Dermis microvascular lymphatic vessel endothelial cell (primary cell): ENCODE measurements around the gene ADGRL1. TPM values are rescaled to one million over a fixed set of nuclear protein-coding genes. Genes with fewer than 3 reads are reported as not detected.
"Not testable (repeated sequence)": the region's sequence is repeated elsewhere in the genome, so short reads cannot be mapped to it uniquely, and the experiment has no call there.

Experiments used
- DNase-seq, 2 donors: peaks; one replicate each; pipeline versions ENCODE4 v3.0.0 to v3.0.0-alpha.2; 2010; ENCODE audit warnings: low read depth in 2 of 2
- total RNA-seq: library from RNA; depleted of rRNA; stranded (reverse); fragments of >200 nt; gene quantifications from 2 replicates; pipeline ENCODE4 v1.2.1, GENCODE V29; 2014

Gene ADGRL1
- total RNA-seq: 3.2 and 9.5 TPM in 2 replicates

DNA sequence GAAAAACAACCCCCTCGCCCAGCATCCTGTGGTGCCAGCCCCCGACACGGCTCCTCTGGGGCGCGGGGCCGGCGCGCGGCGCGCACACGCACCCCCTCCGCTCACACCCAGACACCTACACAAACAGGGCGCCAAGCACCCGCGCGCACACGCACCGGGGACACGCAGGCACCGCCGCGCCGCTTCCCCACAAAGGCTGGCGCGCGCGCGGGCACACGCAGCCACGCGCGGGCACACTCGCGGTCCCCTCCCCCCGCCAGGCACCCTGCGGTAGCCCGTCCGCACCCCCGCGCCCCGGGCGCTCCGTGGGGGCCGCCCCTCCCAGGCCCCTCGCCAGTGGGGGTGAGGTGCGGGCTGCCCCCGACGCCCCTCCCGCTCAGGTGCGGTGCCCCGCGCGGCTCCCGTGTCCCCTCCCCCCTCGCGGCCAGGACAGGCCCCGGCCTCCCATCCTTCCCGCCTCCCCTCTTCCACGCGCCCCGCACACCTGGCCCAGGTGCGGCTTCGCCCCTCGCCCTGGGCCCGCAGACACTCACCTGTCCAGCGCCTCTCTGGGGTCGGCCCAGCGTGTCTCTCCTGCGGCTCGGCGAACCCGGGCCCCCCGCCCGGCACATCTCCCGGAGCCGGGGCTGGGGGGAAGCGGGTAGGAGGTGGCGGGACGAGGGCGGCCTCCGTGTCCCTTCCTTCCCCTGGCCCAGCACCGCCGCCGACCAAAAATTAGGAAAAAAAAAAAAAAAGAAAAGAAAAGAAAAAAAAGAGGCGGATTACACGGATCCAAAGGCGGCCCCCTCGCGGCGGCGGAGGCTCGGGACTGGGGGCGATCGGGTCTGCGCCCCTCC, at the start of gene ADGRL1:
Gene ADGRL1 (minus strand): TSS at position 718 of the 836 bp plus-strand sequence. CDS start 22,567 bp downstream, outside the sequence.
- DNase-seq: peak in 1 of 2 donors; percentile 7

DNA sequence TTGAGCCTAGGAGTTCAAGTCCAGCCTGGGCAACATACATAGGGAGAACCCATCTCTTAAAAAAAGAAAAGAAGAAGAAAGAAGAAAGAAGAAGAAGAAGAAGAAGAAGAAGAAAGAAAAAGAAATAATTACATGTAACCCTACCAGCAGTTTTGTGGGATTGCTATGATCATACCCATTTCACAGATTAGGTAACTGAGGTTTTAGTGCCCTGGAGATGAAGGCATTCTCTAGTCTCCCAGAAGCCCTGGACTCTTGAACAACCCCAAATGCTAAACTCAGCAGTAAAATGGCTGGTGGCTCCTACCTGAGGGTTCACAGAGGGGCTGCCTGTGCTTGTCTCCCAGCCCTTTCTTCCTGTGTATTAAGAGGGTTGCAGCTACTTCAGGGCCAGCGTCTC, 49.3 kb upstream of the ADGRL1 start:
- DNase-seq: not testable (repeated sequence)

DNA sequence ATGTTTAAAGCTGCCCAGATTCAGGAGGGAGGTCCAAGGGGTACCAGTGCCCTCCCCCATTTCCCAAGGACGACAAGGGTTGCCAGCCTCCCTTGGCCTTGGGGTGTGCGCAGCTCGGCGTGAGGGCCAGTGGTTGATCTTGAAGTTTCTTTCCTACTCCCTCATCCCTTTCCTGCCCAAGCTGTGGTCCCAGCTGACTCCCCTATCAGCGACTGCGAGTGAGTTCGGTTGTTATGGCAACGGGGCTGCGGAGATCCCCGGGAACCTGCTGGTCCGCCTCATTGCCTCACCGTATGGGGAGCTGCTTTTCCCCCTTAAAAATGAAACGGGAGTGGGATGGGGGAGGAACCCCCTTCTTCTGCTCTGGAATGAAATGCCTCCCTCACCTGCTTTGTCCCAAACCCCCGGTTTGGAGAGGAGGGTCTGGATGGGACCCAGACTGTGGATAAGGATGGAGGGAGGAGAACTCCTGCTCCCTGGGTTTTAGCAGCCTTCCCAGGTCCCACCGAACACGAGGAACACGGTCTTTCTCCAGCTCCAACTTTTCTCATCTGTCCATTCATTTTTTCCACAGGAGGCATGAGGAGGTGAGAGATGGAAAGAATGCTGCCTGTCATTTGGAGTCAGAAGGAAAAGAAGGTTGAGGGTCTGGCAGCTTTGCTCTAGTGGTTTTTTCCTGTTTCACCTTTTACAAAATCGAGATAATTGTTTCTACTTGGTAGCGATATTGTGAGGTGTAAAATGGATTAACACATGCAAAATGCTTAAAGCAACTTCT, 48.0 kb upstream of the ADGRL1 start:
- peak in 1 of 2 donors; percentile 10 for DNase-seq

DNA sequence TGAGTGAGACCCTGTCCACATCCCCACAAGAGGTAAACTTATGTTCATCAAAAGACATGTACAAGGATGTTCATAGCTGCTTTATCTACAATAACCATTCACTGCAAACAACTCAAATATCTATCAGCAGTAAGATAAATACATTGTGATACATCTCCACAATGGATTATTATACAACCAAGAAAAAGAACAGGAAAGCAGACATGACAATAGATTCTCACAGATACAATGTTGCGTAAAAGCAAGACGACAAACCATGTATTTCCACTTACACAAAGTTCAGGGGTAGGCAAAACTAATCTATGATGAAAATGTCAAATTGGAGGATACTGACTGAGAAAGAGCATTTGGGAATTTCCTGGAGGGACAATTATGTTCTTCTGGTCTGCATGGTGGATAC, 46.2 kb upstream of the ADGRL1 start:
- DNase-seq: not testable (repeated sequence)

DNA sequence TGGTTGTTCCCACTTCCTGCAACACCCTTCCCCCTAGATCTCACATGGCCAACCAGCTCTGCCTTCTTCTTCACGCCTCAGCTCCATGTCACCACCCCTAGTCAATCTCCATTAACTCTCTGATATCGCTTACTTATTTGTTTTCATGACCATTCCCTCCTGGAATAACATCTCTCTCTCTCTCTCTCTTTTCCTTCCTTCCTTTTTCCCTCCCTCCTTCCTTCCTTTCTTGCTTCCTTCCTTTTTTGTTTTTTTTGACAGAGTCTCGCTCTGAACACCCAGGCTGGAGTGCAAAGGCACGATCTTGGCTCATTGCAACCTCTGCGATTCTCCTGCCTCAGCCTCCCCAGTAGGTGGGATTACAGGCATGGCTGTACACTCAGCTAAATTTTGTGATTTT, 44.9 kb upstream of the ADGRL1 start:
- DNase-seq: no peak

DNA sequence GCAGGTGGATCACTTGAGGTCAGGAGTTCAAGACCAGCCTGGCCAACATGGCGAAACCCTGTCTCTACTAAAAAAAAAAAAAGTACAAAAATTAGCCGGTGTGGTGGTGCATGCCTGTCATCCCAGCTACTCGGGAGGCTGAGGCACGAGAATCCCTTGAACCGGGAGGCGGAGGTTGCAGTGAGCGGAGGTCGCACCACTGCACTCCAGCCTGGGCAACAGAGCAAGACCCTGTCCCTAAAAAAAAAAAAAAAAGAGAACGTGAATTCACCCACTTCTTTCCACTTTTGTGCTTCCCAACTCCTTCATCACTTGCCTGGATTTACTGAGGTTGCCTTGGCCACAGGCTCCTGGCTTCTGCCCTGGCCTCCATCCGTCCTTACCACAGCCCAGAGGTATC, 44.3 kb upstream of the ADGRL1 start:
- not testable (repeated sequence) for DNase-seq

DNA sequence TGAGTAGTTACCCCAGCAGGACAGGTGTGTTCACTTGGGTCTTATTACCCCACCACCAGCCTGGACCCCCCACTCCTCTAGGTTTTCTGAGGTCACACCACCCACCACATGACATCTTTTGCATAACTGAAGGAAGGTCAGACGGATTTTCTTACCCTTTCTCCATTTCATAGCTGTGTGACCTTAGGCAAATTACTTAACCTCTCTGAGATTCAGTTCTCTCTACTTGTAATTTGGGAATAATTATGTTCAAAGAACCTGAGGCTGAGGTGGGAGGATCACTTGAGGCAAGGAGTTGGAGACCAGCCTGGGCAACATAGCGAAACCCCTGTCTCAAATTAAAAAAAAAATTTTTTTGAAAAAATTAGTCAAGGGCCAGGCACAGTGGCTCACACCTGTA, 43.9 kb upstream of the ADGRL1 start:
- DNase-seq: not testable (repeated sequence)

DNA sequence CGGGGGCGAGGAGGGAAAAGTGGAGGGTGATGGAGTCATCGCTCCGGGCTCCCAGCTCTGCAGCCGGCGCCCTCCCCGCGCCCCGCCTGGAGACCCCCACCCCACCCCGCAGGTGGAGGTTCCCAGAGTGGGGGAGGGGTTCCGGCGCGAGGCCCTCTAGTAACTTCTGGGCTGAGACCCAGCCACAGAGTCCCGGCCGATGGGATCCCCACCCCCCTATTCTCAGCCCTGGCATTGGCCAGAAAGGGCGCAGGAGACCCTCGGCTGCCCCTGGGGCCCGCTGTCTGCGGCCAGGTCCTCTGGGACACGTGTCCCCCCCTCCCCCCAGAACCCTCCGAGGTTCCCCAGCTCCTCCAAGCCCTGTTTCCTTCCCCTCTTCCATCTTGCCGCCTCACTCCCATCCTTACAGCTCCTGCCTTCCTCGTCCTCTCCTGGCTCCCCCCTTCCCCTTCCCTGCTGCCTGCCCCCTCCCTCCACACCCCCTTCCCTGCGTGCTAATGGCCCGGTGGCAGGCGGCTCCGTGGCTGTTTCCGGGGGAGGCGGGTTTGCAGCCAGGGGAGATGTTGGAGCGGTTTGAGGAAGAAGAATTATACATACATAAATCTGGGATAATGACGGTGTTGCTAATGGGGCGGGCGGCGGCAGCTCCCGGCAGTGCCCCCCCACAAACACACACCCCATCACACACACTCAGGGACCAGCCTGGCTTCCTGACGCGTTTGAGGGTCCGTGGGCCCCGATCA, 43.2 kb upstream of the ADGRL1 start:
- DNase-seq: peak in 1 of 2 donors; percentile 12

DNA sequence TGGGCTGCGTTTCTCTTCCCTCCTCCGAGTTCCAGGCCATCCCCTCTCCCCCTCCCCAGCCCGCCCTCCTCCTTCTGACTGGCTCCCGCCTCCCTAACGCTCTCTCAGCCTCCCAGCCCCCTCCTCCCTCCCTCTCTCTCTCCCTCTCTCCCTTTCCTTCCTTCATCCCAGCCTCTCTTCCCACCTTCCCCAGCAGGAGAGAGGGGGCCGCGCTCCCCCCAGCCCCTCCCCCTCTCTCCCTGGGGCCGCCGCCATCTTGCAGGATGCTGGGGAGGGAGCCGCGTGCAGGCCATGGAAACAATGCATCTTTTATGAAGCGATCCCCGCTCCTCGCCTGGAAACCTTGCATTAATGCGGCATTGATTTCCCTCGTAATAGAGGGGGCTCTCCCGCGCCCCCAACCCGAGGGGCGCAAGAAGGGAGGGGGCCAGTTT, 42.6 kb upstream of the ADGRL1 start:
- DNase-seq: peak in 1 of 2 donors; percentile 25

DNA sequence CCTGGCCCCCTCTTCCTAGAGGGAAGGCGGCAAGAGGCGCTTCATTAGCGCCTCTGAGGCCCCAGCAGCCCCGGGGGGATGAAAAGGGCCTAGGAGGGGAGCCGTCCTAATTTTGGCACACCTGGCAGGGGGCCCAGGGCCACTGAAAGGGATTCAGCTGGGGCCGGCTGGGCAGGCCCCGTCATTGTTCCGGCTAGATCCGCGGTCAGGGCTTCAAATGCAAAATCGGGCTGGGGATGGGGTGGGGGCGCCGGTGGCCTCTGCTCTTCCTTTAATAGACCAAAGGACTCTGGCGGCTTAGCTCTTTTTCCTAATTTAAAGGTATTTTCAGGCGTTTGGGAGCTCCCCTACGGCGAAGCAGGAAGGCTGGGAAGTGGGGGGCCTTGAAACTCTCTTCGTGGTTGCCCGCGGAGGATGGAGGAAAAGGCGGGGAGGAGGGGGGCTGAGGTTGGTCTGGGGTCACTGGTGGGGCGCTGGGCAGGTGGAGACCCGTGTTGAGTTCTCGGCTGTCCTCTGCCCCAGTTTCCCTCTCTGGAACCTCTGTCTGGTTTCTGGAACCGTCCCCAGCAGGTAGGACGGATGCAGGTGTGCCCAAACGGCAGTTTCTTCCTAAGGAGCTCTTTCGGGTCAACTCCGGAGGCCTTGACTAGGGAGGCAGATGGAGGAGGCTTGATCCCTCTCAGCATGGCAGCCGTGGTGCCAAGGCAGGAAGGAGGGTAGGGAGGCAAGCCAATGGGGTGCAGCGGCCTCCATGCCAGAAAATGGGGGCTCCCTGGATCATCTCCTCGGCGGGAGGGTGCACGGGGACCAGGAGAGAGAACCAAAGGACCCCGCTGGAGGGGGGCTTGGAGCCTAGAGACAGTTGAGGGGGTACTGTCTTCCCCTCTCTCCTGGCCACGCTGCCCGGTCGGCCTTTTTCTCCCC, 41.8 kb upstream of the ADGRL1 start:
- not testable (repeated sequence) for DNase-seq

DNA sequence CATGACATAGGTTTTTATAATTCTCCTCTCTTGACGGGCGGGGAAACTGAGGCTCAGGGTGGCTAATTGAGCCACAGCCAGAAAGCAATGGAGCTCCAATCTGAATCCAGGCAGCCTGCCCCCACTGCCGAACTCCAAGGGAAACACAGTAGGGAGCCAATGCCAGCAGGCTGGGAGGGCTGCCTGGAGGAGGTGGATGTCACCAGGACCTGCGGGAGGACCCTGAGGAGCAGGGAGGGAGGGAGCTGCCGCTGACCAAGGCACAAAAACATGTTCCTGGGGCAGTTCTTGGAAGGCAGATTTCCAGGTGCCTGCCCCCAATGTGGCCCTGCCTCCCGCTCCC, 41.2 kb upstream of the ADGRL1 start:
- not testable (repeated sequence) for DNase-seq

DNA sequence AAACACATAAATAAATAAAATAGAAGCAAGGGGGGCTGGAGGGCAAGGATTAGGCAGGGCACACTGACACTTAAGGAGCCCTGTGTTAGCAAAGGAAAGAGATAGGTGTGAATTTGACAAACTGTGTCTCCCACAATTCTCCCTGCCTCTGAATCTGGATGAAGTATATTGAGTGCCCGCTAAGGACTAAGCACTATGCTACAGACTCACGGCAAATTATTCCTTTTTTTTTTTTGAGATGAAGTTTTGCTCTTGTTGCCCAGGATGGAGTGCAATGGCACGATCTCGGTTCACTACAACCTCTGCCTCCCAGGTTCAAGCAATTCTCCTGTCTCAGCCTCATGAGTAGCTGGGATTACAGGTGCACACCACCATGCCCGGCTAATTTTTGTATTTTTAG, 38.4 kb upstream of the ADGRL1 start:
- not testable (repeated sequence) for DNase-seq

DNA sequence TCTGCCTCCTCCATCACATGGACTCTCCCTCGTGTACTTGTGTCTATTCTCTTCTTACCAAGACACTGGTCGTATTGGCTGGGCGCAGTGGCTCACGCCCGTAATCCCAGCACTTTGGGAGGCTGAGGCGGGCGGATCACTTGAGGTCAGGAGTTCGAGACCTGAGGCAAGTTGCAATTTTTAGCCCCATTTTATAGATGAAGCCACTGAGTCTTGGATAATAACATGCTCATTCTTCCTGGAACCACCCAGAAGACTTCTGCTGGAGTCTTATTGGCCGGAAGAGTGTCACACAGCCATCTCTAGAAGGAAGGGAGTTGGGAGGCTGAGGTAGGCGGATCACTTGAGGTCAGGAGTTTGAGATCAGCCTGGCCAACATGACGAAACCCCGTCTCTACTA, 37.7 kb upstream of the ADGRL1 start:
- not testable (repeated sequence) for DNase-seq

DNA sequence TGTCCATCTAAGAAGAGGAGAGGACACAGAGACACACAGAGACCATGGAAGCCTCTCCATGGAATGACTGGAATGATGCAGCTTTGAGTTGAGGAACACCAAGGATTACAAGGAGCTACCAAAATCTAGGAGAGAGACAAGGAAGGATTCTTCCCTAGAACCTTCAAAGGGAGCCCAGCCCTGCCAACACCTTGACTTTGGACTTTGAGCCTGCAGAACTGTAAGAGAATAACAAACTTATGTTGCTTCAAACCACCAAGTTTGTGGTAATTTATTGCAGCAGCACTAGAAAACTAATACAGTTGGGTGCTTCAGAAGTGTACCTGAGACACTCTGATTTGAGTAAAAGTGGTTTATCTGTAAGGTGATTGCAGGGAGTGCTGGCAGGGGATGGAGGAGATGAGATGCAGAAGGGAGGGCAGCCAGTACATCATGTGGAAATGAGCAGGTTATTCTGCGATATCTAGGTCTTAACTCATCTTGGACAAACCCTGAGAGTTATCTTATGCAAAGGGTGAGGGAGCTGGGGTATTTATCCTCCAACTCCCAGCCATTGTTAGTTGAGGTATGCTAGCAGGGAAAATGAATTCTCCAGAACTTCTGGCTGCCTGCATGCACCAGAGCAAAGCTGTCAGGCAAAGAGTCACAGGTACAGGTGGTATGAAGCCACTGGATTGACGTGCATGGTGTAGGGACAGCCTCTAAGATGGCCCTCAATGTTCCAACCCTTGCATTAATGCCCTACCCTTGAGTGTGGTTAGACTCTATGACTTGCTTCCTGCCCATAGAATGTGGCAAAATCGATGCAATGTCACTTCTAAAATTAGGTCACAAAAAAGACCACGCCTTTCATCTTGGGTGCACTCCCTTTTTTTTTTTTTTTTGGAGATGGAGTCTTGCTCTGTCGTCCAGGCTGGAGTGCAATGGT, 31.3 kb upstream of the ADGRL1 start:
- no peak for DNase-seq

DNA sequence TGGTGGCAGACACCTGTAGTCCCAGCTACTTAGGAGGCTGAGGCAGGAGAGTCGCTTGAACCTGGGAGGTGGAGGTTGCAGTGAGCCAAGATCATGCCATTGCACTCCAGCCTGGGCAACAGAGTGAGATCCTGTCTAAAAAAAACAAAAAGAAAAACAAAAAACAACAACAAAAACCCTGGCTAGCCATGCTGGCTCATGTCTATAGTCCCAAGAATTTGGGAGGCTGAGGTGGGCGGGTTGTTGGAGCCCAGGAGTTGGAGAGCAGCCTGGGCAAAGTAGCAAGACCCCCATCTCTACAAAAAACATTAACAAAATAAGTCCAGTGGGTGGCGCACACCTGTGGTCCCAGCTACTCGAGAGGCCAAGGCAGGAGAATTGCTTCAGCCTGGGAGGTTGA, 27.0 kb upstream of the ADGRL1 start:
- not testable (repeated sequence) for DNase-seq

DNA sequence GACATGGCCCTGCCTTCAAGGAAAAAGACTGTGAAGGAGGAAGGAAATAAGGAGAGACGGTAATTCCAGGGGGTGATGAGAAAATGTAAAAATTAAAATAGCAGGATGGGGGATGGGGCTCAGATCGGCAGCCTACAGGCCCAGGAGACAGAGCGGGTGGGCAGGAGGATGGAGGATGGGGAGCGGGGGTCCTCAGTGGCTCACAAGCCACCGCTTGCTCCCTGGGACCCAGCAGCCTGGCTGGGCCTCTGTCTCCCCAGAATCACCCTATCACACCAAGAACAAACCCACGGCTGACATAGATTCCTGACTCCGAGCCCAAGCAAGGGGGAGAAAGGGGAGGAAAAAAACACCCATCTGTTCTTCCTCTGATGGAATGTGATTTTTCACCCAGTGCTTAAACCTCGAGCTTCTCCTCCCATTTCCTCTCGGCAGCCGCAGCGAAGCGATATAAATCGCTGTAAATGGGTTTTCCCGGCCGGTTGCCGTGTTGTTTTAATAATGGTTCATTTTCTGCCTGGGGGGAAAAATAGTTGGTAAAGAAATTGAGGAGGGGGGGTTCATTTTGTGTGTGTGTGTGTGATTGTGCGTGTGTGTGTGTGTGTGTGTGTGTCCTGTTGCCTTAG, 22.6 kb upstream of the ADGRL1 start:
- DNase-seq: peak in 1 of 2 donors; percentile 35

DNA sequence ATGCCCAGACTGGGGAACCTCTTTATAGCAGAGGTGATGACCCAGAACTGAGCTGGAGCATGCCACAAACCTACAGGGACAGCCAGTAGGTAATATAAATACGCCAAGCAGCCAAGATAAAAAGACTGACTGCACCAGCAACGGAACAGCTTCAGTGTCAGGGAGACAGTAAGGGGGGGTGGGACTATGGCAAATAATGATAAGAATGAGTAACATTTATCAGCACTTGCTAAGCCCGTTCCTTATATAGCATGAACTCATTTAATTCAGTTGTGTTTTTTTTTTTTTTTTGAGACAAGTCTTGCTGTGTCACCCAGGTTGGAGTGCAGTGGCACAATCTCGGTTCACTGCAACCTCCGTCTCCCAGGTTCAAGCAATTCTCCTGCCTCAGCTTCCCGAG, 20.5 kb upstream of the ADGRL1 start:
- DNase-seq: not testable (repeated sequence)

DNA sequence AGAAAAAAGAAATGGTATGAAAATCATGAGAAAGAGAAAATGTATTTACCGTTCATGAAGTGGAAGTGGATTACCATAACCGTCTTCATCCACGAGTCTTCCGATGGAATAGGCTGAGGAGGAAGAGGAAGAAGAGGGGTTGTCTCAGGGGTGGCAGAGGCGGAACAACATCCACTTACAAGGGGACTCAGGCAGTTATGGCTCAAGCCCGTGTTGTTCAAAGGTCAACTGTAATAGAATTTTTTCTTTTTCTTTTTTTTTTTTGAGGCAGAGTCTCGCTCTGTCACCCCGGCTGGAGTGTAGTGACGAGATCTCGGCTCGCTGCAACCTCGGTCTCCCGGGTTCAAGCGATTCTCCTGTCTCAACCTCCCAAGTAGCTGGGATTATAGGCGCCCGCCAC, 16.9 kb upstream of the ADGRL1 start:
- no peak for DNase-seq

DNA sequence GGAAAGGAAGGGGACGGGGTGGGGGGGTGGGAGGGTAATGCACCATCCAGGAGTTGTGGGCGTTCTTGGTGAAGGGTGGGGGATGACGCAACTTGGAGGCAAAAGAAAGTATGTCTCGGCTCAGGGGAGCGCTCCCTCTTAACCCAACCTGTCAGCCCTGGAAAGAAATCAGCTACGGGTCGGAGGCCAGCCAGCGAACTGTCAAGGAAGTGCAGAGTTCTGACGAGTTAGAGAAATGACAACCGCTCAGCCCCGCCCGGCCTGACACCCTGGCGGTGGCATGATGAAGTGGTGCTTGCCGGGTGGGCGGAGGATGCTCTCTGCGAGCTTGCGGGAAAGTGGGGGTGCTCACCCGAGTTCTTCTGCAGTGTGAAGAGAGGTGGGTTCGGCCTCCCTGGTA, 15.4 kb upstream of the ADGRL1 start:
- peak in 1 of 2 donors; percentile 22 for DNase-seq
